K562 (cell line): ENCODE measurements around the gene SCAF11.

ENCODE experiments used
- CBFB ChIP-seq: sonication (generic); formaldehyde crosslinking; IDR thresholded peaks from 2 replicates; pipeline ENCODE4 v1.4.0; 2020; ENCODE audit warnings: mild to moderate bottlenecking, missing genetic modification reagents
- CHD4 ChIP-seq: fragments of 200-600 bp; sonication (generic); IDR thresholded peaks from 3 replicates; pipeline ENCODE4 v1.6.1; 2012; ENCODE audit warnings: low read depth, mild to moderate bottlenecking, mixed read lengths, low read length, inconsistent platforms; ENCODE audit not compliant: insufficient read depth, insufficient replicate concordance, poor library complexity, severe bottlenecking
- CTCF ChIP-seq, 3 experiments: IDR thresholded peaks in 2 of 3; conservative IDR thresholded peaks in 1 of 3; 2 replicates each; pipeline ENCODE4 v1.5.1; 2011 to 2012; ENCODE audit warnings: low read length in 3 of 3, mild to moderate bottlenecking in 3 of 3, control low read depth in 2 of 3, improper control_type of control experiment in 1 of 3, inconsistent platforms in 1 of 3, low read depth in 1 of 3, mixed read lengths in 1 of 3, moderate library complexity in 1 of 3; ENCODE audit not compliant: insufficient read depth in 2 of 3
- RCOR1 ChIP-seq, 2 experiments: IDR thresholded peaks; 2 replicates each; pipeline ENCODE4 v1.6.1; 2012; ENCODE audit warnings: low read depth in 2 of 2, low read length in 2 of 2, borderline replicate concordance in 1 of 2, improper control_type of control experiment in 1 of 2
- TCF3 ChIP-seq: sonication (generic); formaldehyde crosslinking; IDR thresholded peaks from 2 replicates; pipeline ENCODE4 v1.4.0; 2020; ENCODE audit warnings: mild to moderate bottlenecking, missing genetic modification reagents
- ZBTB26 ChIP-seq: fragments of 450-650 bp; formaldehyde crosslinking; IDR thresholded peaks from 2 replicates; pipeline ENCODE4 v1.4.0; 2022; ENCODE audit warnings: missing genetic modification characterization

GRCh38 chr12:46004715-46005114 lies 14.3 kb upstream of the SCAF11 start:
- TF ChIP-seq ZBTB26 (CRISPR knock-in tag), result no peak
- no peak for TF ChIP-seq CBFB (CRISPR knock-in tag)
- TF ChIP-seq RCOR1 (IDR thresholded peaks at IDR 0.05; ENCODE audit: borderline replicate concordance in 1 of 2, low read depth in 2 of 2, low read length in 2 of 2), result no peak
- no peak for TF ChIP-seq TCF3 (CRISPR knock-in tag)
- no peak for TF ChIP-seq CHD4
- no peak for TF ChIP-seq CTCF (IDR thresholded peaks at IDR 0.05 in 2 of 3, conservative IDR thresholded peaks at IDR 0.05 in 1 of 3; ENCODE audit: insufficient read depth in 2 of 3, low read depth in 1 of 3, low read length in 3 of 3)
